ENCODE results near the gene TVP23C. TPM values are rescaled to one million over a fixed set of nuclear protein-coding genes. Genes with fewer than 3 reads are reported as not detected.

TVP23C gene
- total RNA-seq, 1 experiment from 2014 or later: 16.9 TPM

DNA sequence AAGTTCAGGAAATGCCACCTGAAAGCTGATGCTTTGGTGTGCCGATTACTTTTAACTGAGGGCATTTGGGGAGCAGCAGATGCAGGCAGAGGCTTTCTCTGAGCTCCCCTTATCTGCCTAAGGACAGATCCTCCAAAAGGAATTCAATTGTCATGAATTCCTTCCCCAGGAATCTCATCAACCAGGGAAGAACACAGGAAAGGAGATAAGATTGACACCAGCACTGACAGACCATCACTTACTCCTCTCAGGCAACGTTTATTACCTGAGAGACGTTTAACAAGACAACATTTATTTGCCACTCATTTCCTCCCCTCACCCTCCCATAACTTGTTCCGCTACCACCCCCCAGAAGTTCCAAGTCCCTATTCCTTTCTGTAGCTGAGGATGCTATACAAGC is 78.2 kb downstream of the TVP23C start:
- H3K36me3 Mint-ChIP-seq (ENCODE audit: insufficient read depth in 1 of 3, low read depth in 3 of 3): peaks cover 22 to 37% (median 30%) of the 10 kb centered on the region in 3 experiments
- no peak overlapping the region for H3T11ph ChIP-seq (ENCODE audit: low read length)
- no peak for DNase-seq

More for the DNA sequence above, 78.2 kb downstream of the TVP23C start:
- peaks cover under 1 to 3% of the 10 kb centered on the region in 2 experiments; a peak in 3 of 5 replicates for H3K9me3 Mint-ChIP-seq
- H2BK15ac ChIP-seq (ENCODE audit: low read depth, low read length): no peak overlapping the region
- no peaks in the 10 kb centered on the region for H3K9me3 ChIP-seq (ENCODE audit: control insufficient read depth, low read depth, low read length)
- H2BK5ac ChIP-seq (ENCODE audit: insufficient read length, low read length): no peak overlapping the region
- no peak overlapping the region for H3K27ac ChIP-seq (ENCODE audit: insufficient read length, low read depth, low read length)
- H3K79me1 ChIP-seq (ENCODE audit: insufficient read depth, low read depth, low read length, poor library complexity, severe bottlenecking): peaks cover 2% of the 10 kb centered on the region
- no peak overlapping the region for H3K14ac ChIP-seq (ENCODE audit: insufficient read depth, low read length)
- H2BK12ac ChIP-seq (ENCODE audit: insufficient read length, low read depth, low read length): no peak overlapping the region
- no peak for TF ChIP-seq CTCF (conservative IDR thresholded peaks at IDR 0.05)
- H3K18ac ChIP-seq (ENCODE audit: insufficient read length, low read depth, low read length): no peak overlapping the region
- H3K56ac ChIP-seq (ENCODE audit: insufficient read length, low read depth, low read length): no peak overlapping the region
- H3K27me3 Mint-ChIP-seq (ENCODE audit: low read depth): no peaks in the 10 kb centered on the region
- H4K20me1 ChIP-seq (ENCODE audit: control insufficient read depth, insufficient read depth, insufficient read length): no peaks in the 10 kb centered on the region
- H3K9ac ChIP-seq (ENCODE audit: extremely low read depth, insufficient read length, low read length): no peak overlapping the region
- H4K91ac ChIP-seq (ENCODE audit: insufficient read length, low read depth, low read length): no peak overlapping the region
- H2AK5ac ChIP-seq (ENCODE audit: insufficient read length, low read length): no peak overlapping the region
- no peaks in the 10 kb centered on the region for H3K23me2 ChIP-seq (ENCODE audit: insufficient read length, low read depth, low read length, poor library complexity, severe bottlenecking)
- no peak overlapping the region for H4K8ac ChIP-seq (replicated peaks; ENCODE audit: insufficient read length, low read depth, low read length)
- WGBS (ENCODE audit: extremely low coverage, insufficient read length, low lambda C conversion rate): no CpG with 5 or more reads among the region's 4 CpGs
- H3K27ac Mint-ChIP-seq: no peak overlapping the region
- no peak overlapping the region for H2AFZ ChIP-seq (ENCODE audit: low read length)
- H3K4me1 ChIP-seq (ENCODE audit: insufficient read depth, low read length): peaks cover 12% of the 10 kb centered on the region
- H2BK120ac ChIP-seq (ENCODE audit: low read depth, low read length, poor library complexity, severe bottlenecking): no peak overlapping the region
- H3K27me3 ChIP-seq (ENCODE audit: insufficient read depth, low read length): no peaks in the 10 kb centered on the region
- no peak overlapping the region for H3K4me2 ChIP-seq (ENCODE audit: insufficient read depth, insufficient read length, low read length)
- H3K4ac ChIP-seq (ENCODE audit: low read depth, low read length): no peak overlapping the region
- H3K4me3 Mint-ChIP-seq: no peak overlapping the region
- H4K5ac ChIP-seq (ENCODE audit: insufficient read length, low read depth, low read length): no peak overlapping the region
- H3K4me1 Mint-ChIP-seq: peaks cover 16 to 18% of the 10 kb centered on the region in 2 experiments
- H3K23ac ChIP-seq (ENCODE audit: insufficient read length, low read depth, low read length): no peak overlapping the region
- no peaks in the 10 kb centered on the region for H3K79me2 ChIP-seq (ENCODE audit: insufficient read depth, low read length)
- no peak overlapping the region for H2BK20ac ChIP-seq (ENCODE audit: low read depth, low read length, poor library complexity, severe bottlenecking)

All from H9 (cell line).